K562 (cell line): Measurements from ENCODE around the gene CNKSR1. TPM values are rescaled to one million over a fixed set of nuclear protein-coding genes. Genes with fewer than 3 reads are reported as not detected.

Source experiments
- ATAC-seq: fragments of 200-7000 bp; cut with Tn5 transposase; 3 replicates; pipeline ENCODE4 v1.9.1; 2020; ENCODE audit warnings: moderate library complexity
- BruUV-seq: library from RNA; stranded (reverse); fragments of 400-500 nt; replicated peaks from 2 replicates; lab custom pipeline; 2021; lab: Mats Ljungman, UMichigan
- CTCF ChIA-PET: fragments of 300-600 bp; formaldehyde crosslinking; extraction: SDS; loops from one replicate; lab custom pipeline; 2021; ENCODE audit warnings: low intra/inter-chr PET ratio; lab: Yijun Ruan, JAX
- POLR2A ChIA-PET: fragments of 300-600, 350-650 bp; sonication (Branson Sonifier 250); formaldehyde crosslinking; extraction: SDS; loops from one replicate; lab custom pipeline; 2021; ENCODE audit warnings: antibody characterized with exemption, inconsistent platforms; lab: Yijun Ruan, JAX
- DNase-seq, 4 experiments: peaks; one replicate each; pipeline versions ENCODE4 v3.0.0 to v3.0.0-alpha.2; 2011 to 2018; ENCODE audit warnings: low spot score in 3 of 4, mixed read lengths in 3 of 4; ENCODE audit errors: extremely low read depth in 1 of 4
- FAIRE-seq: peaks from 2 replicates; lab custom pipeline; 2011; peaks lifted over from hg19 to GRCh38; lab: Jason Lieb, UNC
- H2AFZ ChIP-seq: 2 replicates; pipeline ENCODE4 v1.6.0; 2011; ENCODE audit warnings: low read depth, low read length, control low read depth, inconsistent platforms
- H3K27ac ChIP-seq: fragments of 200-600 bp; 3 replicates; pipeline ENCODE4 v1.8.0; 2011; ENCODE audit warnings: low read depth, mild to moderate bottlenecking, control low read depth, inconsistent platforms, low read length, moderate library complexity, mixed read lengths; ENCODE audit errors: extremely low read depth
- H3K27me3 ChIP-seq, 2 experiments: fragments of 300-600 bp in 1 of 2; 2 replicates in 1 of 2; 3 replicates in 1 of 2; pipeline versions ENCODE4 v1.6.0 to v1.8.0; 2011; ENCODE audit warnings: inconsistent platforms in 2 of 2, low read length in 2 of 2, mild to moderate bottlenecking in 1 of 2, mixed read lengths in 1 of 2, moderate library complexity in 1 of 2; ENCODE audit not compliant: control insufficient read depth in 2 of 2, insufficient read depth in 2 of 2
- H3K36me3 ChIP-seq: fragments of 300-600 bp; 3 replicates; pipeline ENCODE4 v1.8.0; 2011; ENCODE audit warnings: mild to moderate bottlenecking, low read length, inconsistent platforms; ENCODE audit not compliant: control insufficient read depth, insufficient read depth
- H3K4me1 ChIP-seq, 2 experiments: fragments of 200-600 bp in 1 of 2; replicated peaks in 1 of 2; 2 replicates in 1 of 2; 3 replicates in 1 of 2; pipeline versions ENCODE4 v1.5.1 to v1.8.0; 2011; ENCODE audit warnings: inconsistent platforms in 2 of 2, low read length in 2 of 2, mild to moderate bottlenecking in 1 of 2, mixed read lengths in 1 of 2, moderate library complexity in 1 of 2; ENCODE audit not compliant: control insufficient read depth in 2 of 2, insufficient read depth in 2 of 2
- H3K4me2 ChIP-seq: 2 replicates; pipeline ENCODE4 v1.6.1; 2011; ENCODE audit warnings: low read length, control low read depth, inconsistent platforms, mixed read lengths; ENCODE audit not compliant: insufficient read depth
- H3K4me3 ChIP-seq: fragments of 200-600 bp; sonication (generic), shearing (Covaris generic); 2 replicates; pipeline ENCODE4 v1.5.1; 2016; ENCODE audit warnings: control low read depth, inconsistent platforms
- H3K79me2 ChIP-seq: fragments of 200-600 bp; 3 replicates; pipeline ENCODE4 v1.8.0; 2011; ENCODE audit warnings: low read length, inconsistent platforms; ENCODE audit not compliant: control insufficient read depth, insufficient read depth
- H3K9ac ChIP-seq, 2 experiments: 2 replicates each; pipeline versions ENCODE4 v1.6.0 to v1.6.1; 2011; ENCODE audit warnings: low read depth in 2 of 2, low read length in 2 of 2, control low read depth in 1 of 2, inconsistent platforms in 1 of 2, mild to moderate bottlenecking in 1 of 2, mixed read lengths in 1 of 2; ENCODE audit not compliant: insufficient read depth in 1 of 2
- H3K9me1 ChIP-seq: one replicate; pipeline ENCODE4 v1.6.0; 2011; ENCODE audit warnings: inconsistent platforms, mild to moderate bottlenecking, low read length, moderate library complexity; ENCODE audit not compliant: control insufficient read depth, insufficient read depth
- H3K9me3 ChIP-seq: replicated peaks from 2 replicates; pipeline ENCODE4 v1.5.1; 2011; ENCODE audit warnings: low read depth, low read length, inconsistent platforms; ENCODE audit not compliant: control insufficient read depth, insufficient read depth
- H4K20me1 ChIP-seq: replicated peaks from 2 replicates; pipeline ENCODE4 v1.6.1; 2011; ENCODE audit warnings: low read length, inconsistent platforms, mixed read lengths; ENCODE audit not compliant: control insufficient read depth, insufficient read depth
- C11orf30 ChIP-seq: fragments of 450-650 bp; IDR thresholded peaks from 2 replicates; pipeline ENCODE4 v1.6.1; 2016; ENCODE audit warnings: low read depth, mild to moderate bottlenecking
- KDM2B ChIP-seq: fragments of 250-450 bp; sonication (Bioruptor Pico); IDR thresholded peaks from 2 replicates; pipeline ENCODE4 v1.8.0; 2021; ENCODE audit warnings: mild to moderate bottlenecking, moderate library complexity
- PATZ1 ChIP-seq: fragments of 250-450 bp; sonication (Bioruptor Pico); IDR thresholded peaks from 2 replicates; pipeline ENCODE4 v1.5.0; 2020; ENCODE audit warnings: mild to moderate bottlenecking, borderline replicate concordance
- SOX6 ChIP-seq: fragments of 450-650 bp; IDR thresholded peaks from 2 replicates; pipeline ENCODE4 v1.6.1; 2014; ENCODE audit warnings: mild to moderate bottlenecking
- ZNF280A ChIP-seq: fragments of 450-650 bp; IDR thresholded peaks from 2 replicates; pipeline ENCODE4 v1.6.1; 2018; ENCODE audit warnings: mild to moderate bottlenecking, low read depth; ENCODE audit not compliant: partially characterized antibody
- ZNF316 ChIP-seq: fragments of 450-650 bp; IDR thresholded peaks from 2 replicates; pipeline ENCODE4 v1.6.1; 2016
- WGBS: fragments of 100-300 bp; shearing (Covaris generic); methylation state at CpG from one replicate; pipeline ENCODE4 v1.1.6; 2016; ENCODE audit warnings: low coverage, mixed read lengths; ENCODE audit not compliant: insufficient coverage; ENCODE audit errors: missing lambda C conversion rate; 5-methylcytosine and 5-hydroxymethylcytosine counted together
- in situ Hi-C: fragments of 300-500 bp; cut with MboI; formaldehyde crosslinking; loops from 4 replicates; pipeline ENCODE4 v1.15.0; 2018; ENCODE audit warnings: inconsistent platforms, mixed read lengths
- intact Hi-C: fragments of 100-400 bp; cut with micrococcal nuclease; formaldehyde crosslinking; loops from 2 replicates; pipeline ENCODE4 v1.14.2; 2022
- polyA plus RNA-seq, 8 experiments: library from polyadenylated mRNA; depleted of rRNA in 4 of 8; stranded (reverse) in 5 of 8; unstranded in 3 of 8; fragments of >200 nt; fragmentation: Nextera tagmentation in 2 of 8; fragmentation: Illumina TruSeq in 1 of 8; extraction: Ambion mirVana in 2 of 8; extraction: Trizol in 1 of 8; gene quantifications; 2 replicates each; pipeline versions ENCODE4 v1.2.1 to v1.2.3, GENCODE V29; 2011 to 2014; ENCODE audit warnings: inconsistent platforms in 1 of 8, missing spikeins in 1 of 8
- total RNA-seq, 7 experiments: library from RNA; depleted of rRNA in 6 of 7; stranded (reverse); fragments of >200 nt in 6 of 7; fragmentation: Illumina TruSeq in 2 of 7; extraction: Trizol in 2 of 7; gene quantifications; 2 replicates each; pipeline versions ENCODE4 v1.2.1 to v1.2.3, GENCODE V29; 2011 to 2021; ENCODE audit warnings: low replicate concordance in 1 of 7

The CNKSR1 gene
- total and polyA plus RNA-seq, 9 of the 15 experiments (the other 6 are each of a cell fraction or from before 2014, with no cell fraction given) = 0.03 to 2.8 (median 1.1) TPM

GRCh38 chr1:26195805-26196204 is 18.5 kb downstream of the CNKSR1 start:
- ChIA-PET POLR2A (no interaction called here), CTCF (no interaction called here)

More at GRCh38 chr1:26195805-26196204, 18.5 kb downstream of the CNKSR1 start:
- intact Hi-C loops = no loop called here
- 37% methylated on average over 2 of the region's 3 CpGs for WGBS
- Histone ChIP-seq H3K36me3 (no peaks in the 10 kb centered on the region), H2AFZ (no peak overlapping the region), H3K9me1 (no peaks in the 10 kb centered on the region), H4K20me1 (no peaks in the 10 kb centered on the region), H3K27me3 (no peaks in the 10 kb centered on the region), H3K4me2 (no peak overlapping the region), H3K4me3 (no peak overlapping the region), H3K9me3 (no peaks in the 10 kb centered on the region), H3K9ac (no peak overlapping the region)
- FAIRE-seq = no peak
- ATAC-seq = no peak
- no TSS peak for BruUV-seq
- in situ Hi-C loops = no loop called here
- DNase-seq = no peak
- TF ChIP-seq ZNF316 (peak; percentile 76), KDM2B (CRISPR knock-in tag) (no peak), ZNF280A (no peak), C11orf30 (peak; percentile 54; the same call in 1 of the 2 replicates), SOX6 (no peak), PATZ1 (CRISPR knock-in tag) (no peak)
- TF ChIP-seq, all 486 proteins: peak for 2
- no peak overlapping the region for H3K27ac ChIP-seq
- H3K4me1 ChIP-seq = peaks cover 11 to 14% of the 10 kb centered on the region in 2 experiments
- no peaks in the 10 kb centered on the region for H3K79me2 ChIP-seq
